ENCODE measurements around the gene HID1. TPM values are rescaled to one million over a fixed set of nuclear protein-coding genes. Genes with fewer than 3 reads are reported as not detected.

HID1 gene
- total and polyA plus RNA-seq, 2 of the 4 experiments (the other 2 are of a cell fraction): 0.18 to 1.7 TPM

DNA sequence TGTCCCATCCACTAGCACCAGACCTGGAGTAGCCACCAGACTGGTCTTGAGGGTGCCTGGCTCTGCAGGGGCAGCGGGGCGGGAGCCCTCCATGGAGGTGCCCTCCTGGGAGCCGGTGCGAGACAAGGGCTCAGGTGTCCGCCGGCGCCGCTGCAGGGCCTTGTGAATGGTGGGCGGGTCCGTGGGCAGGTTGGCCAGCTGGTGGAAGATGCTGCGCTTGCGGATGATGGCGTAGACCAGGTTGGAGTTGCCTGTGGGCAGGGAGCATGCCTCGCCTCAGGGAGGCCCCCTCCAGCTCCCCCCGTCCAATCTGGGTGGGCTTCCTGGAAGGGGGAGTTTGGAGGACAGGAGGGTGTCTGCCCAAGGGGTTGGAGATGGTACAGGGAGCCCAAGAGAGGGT, 18.4 kb downstream of the HID1 start:
- TF ChIP-seq, protein P1, sequence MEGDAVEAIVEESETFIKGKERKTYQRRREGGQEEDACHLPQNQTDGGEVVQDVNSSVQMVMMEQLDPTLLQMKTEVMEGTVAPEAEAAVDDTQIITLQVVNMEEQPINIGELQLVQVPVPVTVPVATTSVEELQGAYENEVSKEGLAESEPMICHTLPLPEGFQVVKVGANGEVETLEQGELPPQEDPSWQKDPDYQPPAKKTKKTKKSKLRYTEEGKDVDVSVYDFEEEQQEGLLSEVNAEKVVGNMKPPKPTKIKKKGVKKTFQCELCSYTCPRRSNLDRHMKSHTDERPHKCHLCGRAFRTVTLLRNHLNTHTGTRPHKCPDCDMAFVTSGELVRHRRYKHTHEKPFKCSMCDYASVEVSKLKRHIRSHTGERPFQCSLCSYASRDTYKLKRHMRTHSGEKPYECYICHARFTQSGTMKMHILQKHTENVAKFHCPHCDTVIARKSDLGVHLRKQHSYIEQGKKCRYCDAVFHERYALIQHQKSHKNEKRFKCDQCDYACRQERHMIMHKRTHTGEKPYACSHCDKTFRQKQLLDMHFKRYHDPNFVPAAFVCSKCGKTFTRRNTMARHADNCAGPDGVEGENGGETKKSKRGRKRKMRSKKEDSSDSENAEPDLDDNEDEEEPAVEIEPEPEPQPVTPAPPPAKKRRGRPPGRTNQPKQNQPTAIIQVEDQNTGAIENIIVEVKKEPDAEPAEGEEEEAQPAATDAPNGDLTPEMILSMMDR (conservative IDR thresholded peaks at IDR 0.05; ENCODE audit: low read depth, low read length): no peak
- no peak for TF ChIP-seq MAFK (IDR thresholded peaks at IDR 0.05; ENCODE audit: low read depth, low read length)
- no peak for TF ChIP-seq MXI1 (IDR thresholded peaks at IDR 0.05; ENCODE audit: borderline replicate concordance, low read depth, low read length)
- no peak for TF ChIP-seq RAD21 (IDR thresholded peaks at IDR 0.05; ENCODE audit: low read length)
- no peak for TF ChIP-seq CHD1 (IDR thresholded peaks at IDR 0.05; ENCODE audit: low read depth, low read length)
- TF ChIP-seq POLR2A (IDR thresholded peaks at IDR 0.05; ENCODE audit: low read depth, low read length): no peak
- TF ChIP-seq CEBPB (IDR thresholded peaks at IDR 0.05; ENCODE audit: low read depth, low read length): no peak
- TF ChIP-seq SMC3 (IDR thresholded peaks at IDR 0.05; ENCODE audit: low read depth, low read length): no peak
- no peak for TF ChIP-seq RCOR1 (IDR thresholded peaks at IDR 0.05; ENCODE audit: insufficient replicate concordance, low read length)
- no peak for TF ChIP-seq NFE2L2 (IDR thresholded peaks at IDR 0.05; ENCODE audit: low read depth, low read length)
- no peak for TF ChIP-seq BHLHE40 (IDR thresholded peaks at IDR 0.05; ENCODE audit: low read depth, low read length)
- Histone ChIP-seq H3K56ac (ENCODE audit: extremely low read depth, insufficient read depth, low read length) (no peak overlapping the region), H4K91ac (ENCODE audit: insufficient read depth, low read depth, low read length) (no peak overlapping the region), H3K23ac (ENCODE audit: low read depth, low read length) (no peak overlapping the region), H4K8ac (ENCODE audit: low read depth in 2 of 2, low read length in 2 of 2) (no peak overlapping the region), H4K20me1 (ENCODE audit: insufficient read depth, low read length) (no peaks in the 10 kb centered on the region), H2BK20ac (ENCODE audit: low read depth, low read length) (no peak overlapping the region), H3K9me1 (ENCODE audit: insufficient read depth, low read length) (no peaks in the 10 kb centered on the region), H3K4ac (ENCODE audit: low read depth, low read length) (no peak overlapping the region), H3K27me3 (ENCODE audit: control insufficient read depth, insufficient read depth, low read length) (peaks cover 50% of the 10 kb centered on the region), H3K4me1 (ENCODE audit: control insufficient read depth, insufficient read depth, low read length) (no peaks in the 10 kb centered on the region), H3K27ac (ENCODE audit: insufficient read depth, low read length) (no peak overlapping the region), H3K4me3 (ENCODE audit: insufficient read depth, low read depth, low read length) (no peak overlapping the region), H3K79me1 (ENCODE audit: low read depth in 1 of 2, low read length in 2 of 2) (no peaks in the 10 kb centered on the region), H3K18ac (ENCODE audit: low read depth, low read length) (no peak overlapping the region), H3K14ac (replicated peaks; ENCODE audit: low read depth, low read length) (no peak overlapping the region), H2AK9ac (replicated peaks; ENCODE audit: low read depth, low read length, poor library complexity) (no peak overlapping the region), H4K5ac (ENCODE audit: low read depth, low read length) (no peak overlapping the region), H3K9me3 (ENCODE audit: control insufficient read depth, insufficient read depth, low read length) (no peaks in the 10 kb centered on the region), H2AK5ac (ENCODE audit: low read depth, low read length) (no peak overlapping the region), H2BK120ac (ENCODE audit: low read depth, low read length) (no peak overlapping the region), H2AFZ (replicated peaks; ENCODE audit: low read length, poor library complexity) (no peak overlapping the region), H3K4me2 (ENCODE audit: low read depth, low read length) (no peak overlapping the region), H3K9ac (ENCODE audit: low read depth, low read length) (no peak overlapping the region), H2BK5ac (ENCODE audit: low read depth, low read length, poor library complexity, severe bottlenecking) (no peak overlapping the region), H3K36me3 (ENCODE audit: control insufficient read depth, insufficient read depth, low read length) (no peaks in the 10 kb centered on the region), H2BK15ac (ENCODE audit: low read depth, low read length) (no peak overlapping the region)
- 80% methylated on average over 8 of the region's 15 CpGs; no CpG with 5 or more reads in 1 of the 2 experiments for WGBS, 2 experiments (ENCODE audit: extremely low coverage in 2 of 2, insufficient read length in 1 of 2)
- no peak for ATAC-seq (ENCODE audit: low read depth)
- no TSS peak for BruUV-seq (replicated peaks)
- dilution Hi-C loops (cut with HindIII; ENCODE audit: low sequenced_read_pairs, unreplicated experiment): no loop called here
- in situ Hi-C loops (cut with MboI; ENCODE audit: low sequenced_read_pairs): loop anchor here (10.0 kb wide), 1 partner anchor 209 kb away; the partner anchor contains the start of gene NHERF1
- no peak for DNase-seq
- ChIA-PET POLR2A (ENCODE audit: unreplicated experiment) (no interaction called here), CTCF (no interaction called here)
- intact Hi-C loops (cut with micrococcal nuclease): no loop called here
